Measurements from ENCODE around the gene SPEF2. TPM values are rescaled to one million over a fixed set of nuclear protein-coding genes. Genes with fewer than 3 reads are reported as not detected.

SPEF2 gene
- total and polyA plus RNA-seq, 9 of the 15 experiments (the other 6 are each of a cell fraction or from before 2014, with no cell fraction given), result 0.11 to 0.62 (median 0.20) TPM; not detected in 2

- Histone ChIP-seq H3K27me3 (ENCODE audit: control insufficient read depth in 2 of 2, insufficient read depth in 2 of 2, low read length in 2 of 2) (no peaks in the 10 kb centered on the region), H2AFZ (ENCODE audit: low read depth, low read length) (no peak overlapping the region), H3K9me1 (ENCODE audit: control insufficient read depth, insufficient read depth, low read length) (no peaks in the 10 kb centered on the region), H3K27ac (ENCODE audit: extremely low read depth, low read depth, low read length) (no peak overlapping the region), H3K9me3 (replicated peaks; ENCODE audit: control insufficient read depth, insufficient read depth, low read depth, low read length) (no peaks in the 10 kb centered on the region), H3K9ac (ENCODE audit: insufficient read depth in 1 of 2, low read depth in 2 of 2, low read length in 2 of 2) (no peak overlapping the region), H3K4me3 (no peak overlapping the region), H3K79me2 (ENCODE audit: control insufficient read depth, insufficient read depth, low read length) (no peaks in the 10 kb centered on the region), H3K36me3 (ENCODE audit: control insufficient read depth, insufficient read depth, low read length) (no peaks in the 10 kb centered on the region), H3K4me1 (replicated peaks in 1 of 2; ENCODE audit: control insufficient read depth in 2 of 2, insufficient read depth in 2 of 2, low read length in 2 of 2) (no peaks in the 10 kb centered on the region), H4K20me1 (replicated peaks; ENCODE audit: control insufficient read depth, insufficient read depth, low read length) (no peaks in the 10 kb centered on the region), H3K4me2 (ENCODE audit: insufficient read depth, low read length) (no peak overlapping the region)
- FAIRE-seq (no peak), DNase-seq (ENCODE audit: extremely low read depth in 1 of 4, low spot score in 3 of 4) (no peak), ATAC-seq (no peak)
- intact Hi-C loops (cut with micrococcal nuclease) (no loop called here), in situ Hi-C loops (cut with MboI) (no loop called here)
- WGBS (ENCODE audit: insufficient coverage, low coverage, missing lambda C conversion rate), result 1% methylated on average over 4 of the region's 4 CpGs
- POLR2A ChIA-PET, result no interaction called here
- TF ChIP-seq NFIX (CRISPR knock-in tag; IDR thresholded peaks at IDR 0.05; ENCODE audit: low read depth) (no peak), SMC3 (conservative IDR thresholded peaks at IDR 0.05; ENCODE audit: insufficient read depth, low read depth, low read length) (no peak), FOXO4 (CRISPR knock-in tag; IDR thresholded peaks at IDR 0.05) (no peak), HNRNPH1 (optimal IDR thresholded peaks at IDR 0.05; ENCODE audit: low read depth, low read length) (no peak), ZNF165 (CRISPR knock-in tag; IDR thresholded peaks at IDR 0.05; ENCODE audit: borderline replicate concordance) (no peak), HCFC1 (IDR thresholded peaks at IDR 0.05; ENCODE audit: low read depth, low read length) (no peak), E4F1 (CRISPR knock-in tag; IDR thresholded peaks at IDR 0.05; ENCODE audit: borderline replicate concordance) (no peak), CLOCK (CRISPR knock-in tag; IDR thresholded peaks at IDR 0.05; ENCODE audit: borderline replicate concordance) (no peak), PCBP2 (IDR thresholded peaks at IDR 0.05; ENCODE audit: low read depth, low read length, poor library complexity, severe bottlenecking) (no peak), NCOR1 (IDR thresholded peaks at IDR 0.05) (no peak), PYGO2 (tag; IDR thresholded peaks at IDR 0.05) (no peak)
- no TSS peak for BruUV-seq (replicated peaks)
- CTCF ChIA-PET (ENCODE audit: low intra/inter-chr PET ratio), result no interaction called here
Observed at GRCh38 chr5:35830587-35830986, 212.9 kb downstream of the SPEF2 start.
